Thyroid gland (tissue), 4 donors: ENCODE results near the gene LIMS1.

Experiments used
- POLR2A ChIP-seq, 2 donors: fragments of 450-650 bp; IDR thresholded peaks; one replicate each; pipeline ENCODE4 v1.6.1; 2017; ENCODE audit warnings: antibody characterized with exemption in 2 of 2, mild to moderate bottlenecking in 2 of 2, moderate library complexity in 1 of 2
- TF ChIP-seq, protein P1 (sequence below), 6 experiments: fragments of 200-600 bp in 3 of 6; fragments of 450-650 bp in 3 of 6; sonication (generic) in 3 of 6; IDR thresholded peaks; one replicate each; pipeline ENCODE4 v1.5.1; 2016 to 2019; ENCODE audit warnings: antibody characterized with exemption in 6 of 6, mild to moderate bottlenecking in 2 of 6, inconsistent platforms in 1 of 6, moderate library complexity in 1 of 6

DNA sequence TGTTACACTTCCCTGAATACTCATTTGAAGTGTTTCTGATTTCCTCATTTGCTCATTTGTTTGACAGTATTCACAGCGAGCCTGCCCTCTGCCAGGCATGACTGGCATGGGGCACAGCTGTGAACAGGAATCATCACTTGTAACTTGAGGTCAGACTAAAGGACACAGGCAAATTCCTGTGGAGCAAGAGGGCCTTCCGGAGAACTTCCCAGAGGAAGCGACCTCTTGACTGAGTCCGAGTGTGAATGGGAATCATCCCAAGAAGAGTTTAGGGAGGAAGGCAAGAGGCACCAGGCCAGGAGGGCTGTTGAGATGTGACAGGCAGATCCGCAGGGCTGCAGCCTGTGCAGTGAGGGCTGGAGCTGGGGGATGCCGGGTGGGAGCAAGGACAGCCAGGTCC lies 45.4 kb downstream of the LIMS1 start:
- TF ChIP-seq, protein P1, sequence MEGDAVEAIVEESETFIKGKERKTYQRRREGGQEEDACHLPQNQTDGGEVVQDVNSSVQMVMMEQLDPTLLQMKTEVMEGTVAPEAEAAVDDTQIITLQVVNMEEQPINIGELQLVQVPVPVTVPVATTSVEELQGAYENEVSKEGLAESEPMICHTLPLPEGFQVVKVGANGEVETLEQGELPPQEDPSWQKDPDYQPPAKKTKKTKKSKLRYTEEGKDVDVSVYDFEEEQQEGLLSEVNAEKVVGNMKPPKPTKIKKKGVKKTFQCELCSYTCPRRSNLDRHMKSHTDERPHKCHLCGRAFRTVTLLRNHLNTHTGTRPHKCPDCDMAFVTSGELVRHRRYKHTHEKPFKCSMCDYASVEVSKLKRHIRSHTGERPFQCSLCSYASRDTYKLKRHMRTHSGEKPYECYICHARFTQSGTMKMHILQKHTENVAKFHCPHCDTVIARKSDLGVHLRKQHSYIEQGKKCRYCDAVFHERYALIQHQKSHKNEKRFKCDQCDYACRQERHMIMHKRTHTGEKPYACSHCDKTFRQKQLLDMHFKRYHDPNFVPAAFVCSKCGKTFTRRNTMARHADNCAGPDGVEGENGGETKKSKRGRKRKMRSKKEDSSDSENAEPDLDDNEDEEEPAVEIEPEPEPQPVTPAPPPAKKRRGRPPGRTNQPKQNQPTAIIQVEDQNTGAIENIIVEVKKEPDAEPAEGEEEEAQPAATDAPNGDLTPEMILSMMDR (IDR thresholded peaks at IDR 0.05) = no peak
- TF ChIP-seq POLR2A (IDR thresholded peaks at IDR 0.05) = no peak
